NB4 (cell line): ENCODE measurements around the gene DUSP22.

Source experiments
- POLR2A ChIP-seq: IDR thresholded peaks from 2 replicates; pipeline ENCODE4 v1.6.1; 2011; ENCODE audit warnings: mild to moderate bottlenecking; ENCODE audit not compliant: insufficient read length; ENCODE audit errors: extremely low read depth
- TF ChIP-seq, protein P1 (sequence below): IDR thresholded peaks from one replicate; pipeline ENCODE4 v1.5.1; 2012; ENCODE audit warnings: low read depth, low read length

DNA sequence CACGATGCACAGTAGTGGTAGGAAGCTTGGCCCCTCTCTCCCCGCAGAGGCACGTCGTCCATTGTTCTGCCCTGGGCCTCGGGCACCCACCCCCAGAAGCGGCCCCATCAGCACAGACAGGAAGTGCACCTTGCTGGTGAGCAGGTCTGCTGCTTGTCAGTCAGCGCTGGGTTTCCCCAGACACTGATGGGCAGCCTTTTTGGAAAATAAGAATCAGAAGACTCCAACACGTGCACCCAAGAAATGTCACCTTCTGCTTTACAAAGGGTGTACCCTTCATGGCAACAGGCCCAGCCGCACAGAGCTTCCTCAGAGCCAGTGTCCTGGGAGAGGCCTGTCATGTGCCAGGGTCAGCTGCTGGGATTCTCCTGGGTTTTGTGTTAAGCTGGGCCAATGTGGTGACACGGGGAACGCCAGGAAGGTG is 64.6 kb downstream of the DUSP22 start:
- TF ChIP-seq, protein P1, sequence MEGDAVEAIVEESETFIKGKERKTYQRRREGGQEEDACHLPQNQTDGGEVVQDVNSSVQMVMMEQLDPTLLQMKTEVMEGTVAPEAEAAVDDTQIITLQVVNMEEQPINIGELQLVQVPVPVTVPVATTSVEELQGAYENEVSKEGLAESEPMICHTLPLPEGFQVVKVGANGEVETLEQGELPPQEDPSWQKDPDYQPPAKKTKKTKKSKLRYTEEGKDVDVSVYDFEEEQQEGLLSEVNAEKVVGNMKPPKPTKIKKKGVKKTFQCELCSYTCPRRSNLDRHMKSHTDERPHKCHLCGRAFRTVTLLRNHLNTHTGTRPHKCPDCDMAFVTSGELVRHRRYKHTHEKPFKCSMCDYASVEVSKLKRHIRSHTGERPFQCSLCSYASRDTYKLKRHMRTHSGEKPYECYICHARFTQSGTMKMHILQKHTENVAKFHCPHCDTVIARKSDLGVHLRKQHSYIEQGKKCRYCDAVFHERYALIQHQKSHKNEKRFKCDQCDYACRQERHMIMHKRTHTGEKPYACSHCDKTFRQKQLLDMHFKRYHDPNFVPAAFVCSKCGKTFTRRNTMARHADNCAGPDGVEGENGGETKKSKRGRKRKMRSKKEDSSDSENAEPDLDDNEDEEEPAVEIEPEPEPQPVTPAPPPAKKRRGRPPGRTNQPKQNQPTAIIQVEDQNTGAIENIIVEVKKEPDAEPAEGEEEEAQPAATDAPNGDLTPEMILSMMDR: no peak
- TF ChIP-seq POLR2A: no peak
